T47D (cell line): ENCODE measurements around the gene GFRA1.
"Not testable (repeated sequence)": the region's sequence is repeated elsewhere in the genome, so short reads cannot be mapped to it uniquely, and the experiment has no call there.

Experiments
- DNase-seq, 2 experiments: peaks; one replicate each; pipeline versions ENCODE4 v3.0.0 to v3.0.0-alpha.2; 2011 to 2012; ENCODE audit warnings: low read depth in 1 of 2, low spot score in 1 of 2
- JUND ChIP-seq: IDR thresholded peaks from 2 replicates; pipeline ENCODE4 v1.6.1; 2012; ENCODE audit warnings: low read depth
- in situ Hi-C: cut with HindIII; loops from 2 replicates; pipeline ENCODE4 v1.10.0; 2016; ENCODE audit warnings: low sequenced_read_pairs, low pct_unique_long_range_greater_than_20kb

Gene GFRA1

DNA sequence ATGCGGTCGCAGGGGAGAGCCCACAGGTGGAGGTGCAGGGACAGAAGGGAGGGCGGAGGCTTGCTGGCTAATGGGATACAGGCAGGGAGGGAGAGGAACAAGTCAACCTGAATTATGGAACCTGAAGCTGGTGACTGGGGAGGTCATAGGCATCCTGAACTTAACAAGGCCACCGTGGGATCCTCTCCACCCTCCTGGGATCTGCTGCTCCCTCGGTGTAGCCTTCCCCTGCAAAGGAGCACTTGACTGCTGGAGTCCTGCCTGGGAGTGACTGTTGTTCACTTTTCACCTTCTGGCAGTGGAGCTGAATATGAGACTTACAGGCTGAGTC is 223.1 kb downstream of the GFRA1 start:
- TF ChIP-seq JUND: no peak
- in situ Hi-C loops: no loop called here

GRCh38 chr10:116049158-116049973 is 223.6 kb downstream of the GFRA1 start:
- TF ChIP-seq JUND: no peak
- in situ Hi-C loops: no loop called here

More for the DNA sequence above, 223.1 kb downstream of the GFRA1 start:
- no peak for DNase-seq

GRCh38 chr10:116045366-116046356 is 227.3 kb downstream of the GFRA1 start:
- in situ Hi-C loops: no loop called here
- DNase-seq: no peak
- TF ChIP-seq JUND: no peak

More at GRCh38 chr10:116049158-116049973, 223.6 kb downstream of the GFRA1 start:
- DNase-seq: peak in 1 of 2 experiments; percentile 65

DNA sequence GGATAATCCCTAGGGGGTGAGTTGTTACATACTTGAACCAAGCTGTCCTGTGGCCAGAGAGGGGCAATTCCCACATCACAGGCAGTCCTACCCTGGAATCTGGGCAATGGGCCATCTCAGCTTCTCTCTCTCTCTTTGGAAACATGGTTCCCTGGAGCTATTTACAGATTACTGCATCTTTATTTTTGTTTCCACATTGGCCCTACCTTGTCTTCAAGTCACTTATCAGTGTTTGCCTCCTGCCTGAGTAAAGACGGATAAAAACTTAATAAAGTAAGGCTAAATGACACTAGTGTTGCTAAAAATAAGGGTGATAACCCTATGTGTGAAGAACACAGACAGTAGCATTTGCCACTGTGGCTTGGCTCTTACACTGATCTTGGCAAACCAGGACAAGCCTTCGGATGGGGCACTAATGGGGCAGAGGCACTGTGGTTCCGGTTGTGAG is 228.2 kb downstream of the GFRA1 start:
- TF ChIP-seq JUND: no peak
- in situ Hi-C loops: no loop called here
- no peak for DNase-seq

GRCh38 chr10:116043861-116044260 is 229.1 kb downstream of the GFRA1 start:
- no peak for DNase-seq
- TF ChIP-seq JUND: no peak
- in situ Hi-C loops: no loop called here

DNA sequence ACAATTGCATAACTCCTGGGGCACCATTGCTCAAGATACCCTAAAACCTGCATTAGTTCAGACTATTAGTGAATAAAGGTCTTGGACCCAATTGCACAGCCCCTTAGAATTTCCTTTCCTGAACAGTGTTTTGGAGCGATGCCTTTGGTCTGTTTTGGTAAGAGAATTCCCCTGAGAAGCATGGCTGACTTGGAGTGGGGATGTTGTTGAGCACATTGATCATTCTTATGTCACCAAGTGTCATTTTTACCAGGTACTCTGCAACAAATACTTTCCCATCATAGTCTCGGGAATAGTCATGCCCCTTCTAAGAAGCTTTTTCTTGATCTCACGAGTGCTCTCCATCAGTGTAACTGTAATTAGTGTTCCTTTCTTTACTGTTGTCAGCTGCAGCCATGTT is 229.7 kb downstream of the GFRA1 start:
- no peak for DNase-seq
- in situ Hi-C loops: no loop called here
- no peak for TF ChIP-seq JUND

- DNase-seq: no peak
- in situ Hi-C loops: no loop called here
- TF ChIP-seq JUND: no peak
Observed at GRCh38 chr10:116041948-116042347, 231.1 kb downstream of the GFRA1 start.

DNA sequence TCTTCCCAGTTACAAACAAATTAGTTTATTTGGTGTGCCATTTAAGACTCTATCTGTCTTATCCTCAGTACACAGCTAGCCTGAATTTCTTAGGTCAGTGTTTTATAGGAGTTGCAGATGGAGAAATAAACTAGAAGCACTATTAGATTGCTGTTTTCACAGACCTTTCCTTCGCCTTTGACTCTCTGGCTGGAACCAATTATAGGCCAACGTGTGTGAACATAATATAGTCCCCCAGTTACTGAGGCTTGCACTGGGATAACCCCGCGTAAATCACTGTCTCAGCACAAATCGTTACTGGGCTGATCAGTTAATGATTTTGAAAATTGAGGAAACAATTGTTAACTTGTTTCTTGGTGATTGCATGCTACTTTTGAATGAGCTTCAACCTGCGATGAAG is 233.4 kb downstream of the GFRA1 start:
- no peak for DNase-seq
- TF ChIP-seq JUND: no peak
- in situ Hi-C loops: no loop called here

GRCh38 chr10:116038259-116038658 is 234.7 kb downstream of the GFRA1 start:
- DNase-seq: peak in 1 of 2 experiments; percentile 25
- in situ Hi-C loops: no loop called here
- TF ChIP-seq JUND: no peak

DNA sequence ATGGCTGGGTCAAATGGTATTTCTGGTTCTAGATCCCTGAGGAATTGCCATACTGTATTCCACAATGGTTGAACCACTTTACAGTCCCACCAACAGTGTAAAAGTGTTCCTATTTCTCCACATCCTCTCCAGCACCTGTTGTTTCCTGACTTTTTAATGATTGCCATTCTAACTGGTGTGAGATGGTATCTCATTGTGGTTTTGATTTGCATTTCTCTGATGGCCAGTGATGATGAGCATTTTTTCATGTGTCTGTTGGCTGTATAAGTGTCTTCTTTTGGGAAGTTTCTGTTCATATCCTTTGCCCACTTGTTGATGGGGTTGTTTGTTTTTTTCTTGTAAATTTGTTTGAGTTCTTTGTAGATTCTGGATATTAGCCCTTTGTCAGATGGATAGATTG is 237.6 kb downstream of the GFRA1 start:
- in situ Hi-C loops: not testable (repeated sequence)

GRCh38 chr10:116030576-116030975 is 242.4 kb downstream of the GFRA1 start:
- DNase-seq: no peak
- no peak for TF ChIP-seq JUND
- in situ Hi-C loops: no loop called here

More for the DNA sequence above, 237.6 kb downstream of the GFRA1 start:
- not testable (repeated sequence) for DNase-seq

- in situ Hi-C loops: no loop called here
- no peak for TF ChIP-seq JUND
- no peak for DNase-seq
Observed at GRCh38 chr10:116029826-116030225, 243.2 kb downstream of the GFRA1 start.

GRCh38 chr10:116027355-116027754 is 245.7 kb downstream of the GFRA1 start:
- DNase-seq: no peak
- in situ Hi-C loops: no loop called here
- TF ChIP-seq JUND: no peak
